Measurements from ENCODE around the gene CD164L2. TPM values are rescaled to one million over a fixed set of nuclear protein-coding genes. Genes with fewer than 3 reads are reported as not detected.

The CD164L2 gene
- total RNA-seq, 2 donors from 2014 or later: 1.6 to 1.8 TPM

- no peaks in the 10 kb centered on the region for H3K9me3 Mint-ChIP-seq
- no peak overlapping the region for H3K4me3 Mint-ChIP-seq
- no peaks in the 10 kb centered on the region for H3K4me1 Mint-ChIP-seq
- H3K27ac Mint-ChIP-seq: no peak overlapping the region
- Histone ChIP-seq H3K27ac (ENCODE audit: low read depth, low read length) (no peak overlapping the region), H3K4me3 (ENCODE audit: low read length) (no peak overlapping the region), H3K36me3 (ENCODE audit: control insufficient read depth, insufficient read depth, low read length) (peaks cover 53% of the 10 kb centered on the region), H3K9me3 (ENCODE audit: control insufficient read depth, low read length) (no peaks in the 10 kb centered on the region), H3K9ac (ENCODE audit: extremely low read depth, low read length, poor library complexity, severe bottlenecking) (no peak overlapping the region), H3K27me3 (ENCODE audit: control insufficient read depth, insufficient read depth, low read length, poor library complexity, severe bottlenecking) (no peaks in the 10 kb centered on the region), H3K4me1 (ENCODE audit: control insufficient read depth, insufficient read depth, low read length) (no peaks in the 10 kb centered on the region)
- no peaks in the 10 kb centered on the region for H3K27me3 Mint-ChIP-seq (ENCODE audit: insufficient read depth)
- no peak for TF ChIP-seq CTCF (conservative IDR thresholded peaks at IDR 0.05)
- 94 to 97% methylated on average over 5 of the region's 5 CpGs for WGBS, 2 experiments (ENCODE audit: insufficient coverage in 1 of 2, insufficient read length in 1 of 2)
- peaks cover 46% of the 10 kb centered on the region for H3K36me3 Mint-ChIP-seq (ENCODE audit: low read depth)
- DNase-seq: peak; percentile 41
Observed at GRCh38 chr1:27331922-27332321, 51.2 kb downstream of the CD164L2 start.

- H3K36me3 ChIP-seq (ENCODE audit: control insufficient read depth, insufficient read depth, low read length): peaks cover 58% of the 10 kb centered on the region
- Mint-ChIP-seq H3K27me3 (ENCODE audit: insufficient read depth) (no peaks in the 10 kb centered on the region), H3K27ac (no peak overlapping the region), H3K36me3 (ENCODE audit: low read depth) (peaks cover 42% of the 10 kb centered on the region), H3K9me3 (no peaks in the 10 kb centered on the region), H3K4me1 (no peaks in the 10 kb centered on the region), H3K4me3 (no peak overlapping the region)
- 87% methylated on average over 3 of the region's 3 CpGs; no CpG with 5 or more reads in 1 of the 2 experiments for WGBS, 2 experiments (ENCODE audit: insufficient coverage in 1 of 2, insufficient read length in 1 of 2)
- H3K4me3 ChIP-seq (ENCODE audit: low read length): no peak overlapping the region
- no peaks in the 10 kb centered on the region for H3K9me3 ChIP-seq (ENCODE audit: control insufficient read depth, low read length)
- peak; percentile 31 for DNase-seq
- no peaks in the 10 kb centered on the region for H3K27me3 ChIP-seq (ENCODE audit: control insufficient read depth, insufficient read depth, low read length, poor library complexity, severe bottlenecking)
- H3K27ac ChIP-seq (ENCODE audit: low read depth, low read length): no peak overlapping the region
- H3K9ac ChIP-seq (ENCODE audit: extremely low read depth, low read length, poor library complexity, severe bottlenecking): no peak overlapping the region
- H3K4me1 ChIP-seq (ENCODE audit: control insufficient read depth, insufficient read depth, low read length): no peaks in the 10 kb centered on the region
- TF ChIP-seq CTCF (conservative IDR thresholded peaks at IDR 0.05): no peak
Observed at GRCh38 chr1:27331426-27331825, 51.7 kb downstream of the CD164L2 start.

- no peak overlapping the region for H3K4me3 Mint-ChIP-seq
- Histone ChIP-seq H3K9ac (ENCODE audit: extremely low read depth, low read length, poor library complexity, severe bottlenecking) (no peak overlapping the region), H3K4me1 (ENCODE audit: control insufficient read depth, insufficient read depth, low read length) (no peaks in the 10 kb centered on the region), H3K27ac (ENCODE audit: low read depth, low read length) (no peak overlapping the region), H3K27me3 (ENCODE audit: control insufficient read depth, insufficient read depth, low read length, poor library complexity, severe bottlenecking) (no peaks in the 10 kb centered on the region), H3K9me3 (ENCODE audit: control insufficient read depth, low read length) (no peaks in the 10 kb centered on the region), H3K4me3 (ENCODE audit: low read length) (no peak overlapping the region), H3K36me3 (ENCODE audit: control insufficient read depth, insufficient read depth, low read length) (peaks cover 64% of the 10 kb centered on the region)
- 92 to 100% methylated on average over 5 to 8 of the region's 8 CpGs for WGBS, 2 experiments (ENCODE audit: insufficient coverage in 1 of 2, insufficient read length in 1 of 2)
- no peaks in the 10 kb centered on the region for H3K4me1 Mint-ChIP-seq
- TF ChIP-seq CTCF (conservative IDR thresholded peaks at IDR 0.05): no peak
- peak; percentile 38 for DNase-seq
- no peaks in the 10 kb centered on the region for H3K27me3 Mint-ChIP-seq (ENCODE audit: insufficient read depth)
- H3K9me3 Mint-ChIP-seq: no peaks in the 10 kb centered on the region
- H3K27ac Mint-ChIP-seq: no peak overlapping the region
- peaks cover 42% of the 10 kb centered on the region for H3K36me3 Mint-ChIP-seq (ENCODE audit: low read depth)
Observed at GRCh38 chr1:27330786-27331185, 52.3 kb downstream of the CD164L2 start.

Other genes starting within 250 kb of the CD164L2 start
- 10 to 100 TPM; 25.9 to 34.7 TPM for gene SLC9A1, start 228.2 kb downstream of the CD164L2 start, total RNA-seq
- 10 to 100 TPM; 34.7 to 41.9 TPM for gene WDTC1, start 148.7 kb downstream of the CD164L2 start, total RNA-seq
- gene TMEM222, start 61.2 kb downstream of the CD164L2 start, total RNA-seq: 10 to 100 TPM; 26.0 to 31.8 TPM
- gene SYTL1, start 41.3 kb downstream of the CD164L2 start, total RNA-seq: 1 to 10 TPM; 6.7 to 7.5 TPM
- 10 to 100 TPM in 1 of 2 donors, 1 to 10 TPM in 1; 6.6 to 11.5 TPM for gene MAP3K6, start 16.4 kb downstream of the CD164L2 start, total RNA-seq
- under 1 TPM in 1 of 2 donors, not detected in 1; 0.26 TPM for gene FCN3, start 8.5 kb downstream of the CD164L2 start, total RNA-seq
- 1 to 10 TPM; 3.5 to 4.1 TPM for gene GPR3, start 9.3 kb upstream of the CD164L2 start, total RNA-seq
- gene WASF2, start 106.8 kb upstream of the CD164L2 start, total RNA-seq: 10 to 100 TPM; 90.0 to 98.8 TPM
- gene AHDC1, start 220.8 kb upstream of the CD164L2 start, total RNA-seq: 10 to 100 TPM; 39.3 to 41.2 TPM

All from endodermal cell (in vitro differentiated cells).